ENCODE measurements around the gene ZNF322.
"Not testable (repeated sequence)": the region's sequence is repeated elsewhere in the genome, so short reads cannot be mapped to it uniquely, and the experiment has no call there.

The ZNF322 gene

GRCh38 chr6:26659042-26659999, at the start of gene ZNF322:
TSS of gene ZNF322 (minus strand) at chr6:26659746. CDS start at chr6:26638553, 21,193 bp downstream.
- DNase-seq (ENCODE audit: low read depth in 3 of 3) = peak; percentile 80 to 89 (median 84)

- not testable (repeated sequence) for DNase-seq (ENCODE audit: low read depth in 3 of 3)
Measured at GRCh38 chr6:26705780-26706179, 46.2 kb upstream of the ZNF322 start.

GRCh38 chr6:26705352-26705751, 45.8 kb upstream of the ZNF322 start:
- not testable (repeated sequence) for DNase-seq (ENCODE audit: low read depth in 3 of 3)

GRCh38 chr6:26701023-26701747, 41.6 kb upstream of the ZNF322 start:
- not testable (repeated sequence) for DNase-seq (ENCODE audit: low read depth in 3 of 3)

- not testable (repeated sequence) for DNase-seq (ENCODE audit: low read depth in 3 of 3)
Measured at GRCh38 chr6:26697496-26697895, 38.0 kb upstream of the ZNF322 start.

- DNase-seq (ENCODE audit: low read depth in 3 of 3) = not testable (repeated sequence)
Measured at GRCh38 chr6:26689324-26689947, 29.9 kb upstream of the ZNF322 start.

- not testable (repeated sequence) for DNase-seq (ENCODE audit: low read depth in 3 of 3)
Measured at GRCh38 chr6:26682435-26683042, 23.0 kb upstream of the ZNF322 start.

GRCh38 chr6:26673287-26673686, 13.7 kb upstream of the ZNF322 start:
- DNase-seq (ENCODE audit: low read depth in 3 of 3) = not testable (repeated sequence)

- DNase-seq (ENCODE audit: low read depth in 3 of 3) = not testable (repeated sequence)
Measured at GRCh38 chr6:26670558-26670957, 11.0 kb upstream of the ZNF322 start.

GRCh38 chr6:26670003-26670402, 10.5 kb upstream of the ZNF322 start:
- not testable (repeated sequence) for DNase-seq (ENCODE audit: low read depth in 3 of 3)

- no peak for DNase-seq (ENCODE audit: low read depth in 3 of 3)
Measured at GRCh38 chr6:26660000-26660361, 435 bp upstream of the ZNF322 start.

- no peak for DNase-seq (ENCODE audit: low read depth in 3 of 3)
Measured at GRCh38 chr6:26657256-26657655, 2.3 kb downstream of the ZNF322 start.

GRCh38 chr6:26653007-26653406, 6.5 kb downstream of the ZNF322 start:
- no peak for DNase-seq (ENCODE audit: low read depth in 3 of 3)

- no peak for DNase-seq (ENCODE audit: low read depth in 3 of 3)
Measured at GRCh38 chr6:26651133-26651781, 8.3 kb downstream of the ZNF322 start.

- DNase-seq (ENCODE audit: low read depth in 3 of 3) = no peak
Measured at GRCh38 chr6:26646074-26646473, 13.5 kb downstream of the ZNF322 start.

- no peak for DNase-seq (ENCODE audit: low read depth in 3 of 3)
Measured at GRCh38 chr6:26640806-26641205, 18.7 kb downstream of the ZNF322 start.

- no peak for DNase-seq (ENCODE audit: low read depth in 3 of 3)
Measured at GRCh38 chr6:26629359-26629758, 30.2 kb downstream of the ZNF322 start.

GRCh38 chr6:26627843-26628242, 31.7 kb downstream of the ZNF322 start:
- DNase-seq (ENCODE audit: low read depth in 3 of 3) = no peak

- DNase-seq (ENCODE audit: low read depth in 3 of 3) = no peak
Measured at GRCh38 chr6:26624557-26624956, 35.0 kb downstream of the ZNF322 start.

- DNase-seq (ENCODE audit: low read depth in 3 of 3) = no peak
Measured at GRCh38 chr6:26623339-26623859, 36.1 kb downstream of the ZNF322 start.

All from stimulated activated CD4-positive, alpha-beta T cell treated with anti-CD3 and anti-CD28 coated beads, TNF-alpha, amount 100 ng/mL, for 48 hours (primary cell).